Pulmonary artery endothelial cell (primary cell): Measurements from ENCODE around the gene COL11A1. TPM values are rescaled to one million over a fixed set of nuclear protein-coding genes. Genes with fewer than 3 reads are reported as not detected.
"Not testable (repeated sequence)": the region's sequence is repeated elsewhere in the genome, so short reads cannot be mapped to it uniquely, and the experiment has no call there.

ENCODE experiments used
- DNase-seq: peaks from one replicate; pipeline ENCODE4 v3.0.0-alpha.2; 2011; ENCODE audit warnings: low read depth, low spot score
- total RNA-seq: library from RNA; depleted of rRNA; stranded (reverse); fragments of >200 nt; gene quantifications from 2 replicates; pipeline ENCODE4 v1.2.3, GENCODE V29; 2014

Gene COL11A1
- not detected in 2 replicates for total RNA-seq

GRCh38 chr1:103108376-103109150 is at the start of gene COL11A1:
COL11A1 (minus strand) TSS chr1:103108522; CDS start chr1:103108178, 344 bp downstream.
- no peak for DNase-seq

GRCh38 chr1:103156966-103157365 is 48.6 kb upstream of the COL11A1 start:
- no peak for DNase-seq

GRCh38 chr1:103146166-103146565 is 37.8 kb upstream of the COL11A1 start:
- no peak for DNase-seq

GRCh38 chr1:103145449-103145848 is 37.1 kb upstream of the COL11A1 start:
- no peak for DNase-seq

- no peak for DNase-seq
Measured at GRCh38 chr1:103144681-103145080, 36.4 kb upstream of the COL11A1 start.

- DNase-seq = no peak
Measured at GRCh38 chr1:103142461-103142860, 34.1 kb upstream of the COL11A1 start.

GRCh38 chr1:103129796-103130195 is 21.5 kb upstream of the COL11A1 start:
- no peak for DNase-seq

GRCh38 chr1:103129255-103129654 is 20.9 kb upstream of the COL11A1 start:
- no peak for DNase-seq

- DNase-seq = not testable (repeated sequence)
Measured at GRCh38 chr1:103128256-103128655, 19.9 kb upstream of the COL11A1 start.

GRCh38 chr1:103125219-103125618 is 16.9 kb upstream of the COL11A1 start:
- no peak for DNase-seq

GRCh38 chr1:103122983-103123720 is 14.8 kb upstream of the COL11A1 start:
- DNase-seq = no peak

GRCh38 chr1:103120981-103121380 is 12.7 kb upstream of the COL11A1 start:
- no peak for DNase-seq

- no peak for DNase-seq
Measured at GRCh38 chr1:103112546-103112945, 4.2 kb upstream of the COL11A1 start.

- DNase-seq = no peak
Measured at GRCh38 chr1:103111926-103112325, 3.6 kb upstream of the COL11A1 start.

GRCh38 chr1:103110701-103111100 is 2.4 kb upstream of the COL11A1 start:
- no peak for DNase-seq

GRCh38 chr1:103109311-103109920 is 1.1 kb upstream of the COL11A1 start:
- no peak for DNase-seq

GRCh38 chr1:103107741-103108375 is 464 bp downstream of the COL11A1 start:
- DNase-seq = no peak

GRCh38 chr1:103106426-103107341 is 1.6 kb downstream of the COL11A1 start:
- no peak for DNase-seq

- no peak for DNase-seq
Measured at GRCh38 chr1:103101399-103101798, 6.9 kb downstream of the COL11A1 start.

- no peak for DNase-seq
Measured at GRCh38 chr1:103089221-103089620, 19.1 kb downstream of the COL11A1 start.

- no peak for DNase-seq
Measured at GRCh38 chr1:103087256-103087655, 21.1 kb downstream of the COL11A1 start.
